Transverse colon (tissue), 4 donors: ENCODE results near the gene CALN1. TPM values are rescaled to one million over a fixed set of nuclear protein-coding genes. Genes with fewer than 3 reads are reported as not detected.

Experiments
- DNase-seq: peaks from one replicate; pipeline ENCODE4 v3.0.0-alpha.2; 2019
- H3K27ac ChIP-seq, 4 donors: fragments of 200-600 bp; sonication (generic); 2 replicates each; pipeline ENCODE4 v1.5.1; 2016 to 2018; ENCODE audit warnings: inconsistent platforms in 4 of 4
- H3K27me3 ChIP-seq: fragments of 200-600 bp; sonication (generic); 2 replicates; pipeline ENCODE4 v1.5.1; 2017; ENCODE audit warnings: inconsistent platforms
- H3K36me3 ChIP-seq, 4 donors: fragments of 200-600 bp; sonication (generic); 2 replicates each; pipeline ENCODE4 v1.5.1; 2017 to 2019; ENCODE audit warnings: inconsistent platforms in 4 of 4
- H3K4me1 ChIP-seq, 4 donors: fragments of 200-600 bp; sonication (generic); 2 replicates each; pipeline ENCODE4 v1.5.1; 2017 to 2020; ENCODE audit warnings: inconsistent platforms in 4 of 4
- H3K4me3 ChIP-seq, 4 donors: fragments of 200-600 bp; sonication (generic); 1 replicate in 1 of 4; 2 replicates in 3 of 4; pipeline versions ENCODE4 v1.5.1 to v1.6.1; 2017 to 2019; ENCODE audit warnings: inconsistent platforms in 4 of 4
- H3K9me3 ChIP-seq, 2 donors: fragments of 200-600 bp; sonication (generic); 2 replicates each; pipeline ENCODE4 v1.5.1; 2017 to 2019; ENCODE audit warnings: inconsistent platforms in 2 of 2
- EP300 ChIP-seq: sonication (generic); formaldehyde crosslinking; IDR thresholded peaks from one replicate; pipeline ENCODE4 v1.6.1; 2017; ENCODE audit warnings: antibody characterized with exemption, low read depth
- POLR2A ChIP-seq: fragments of 450-650 bp; IDR thresholded peaks from one replicate; pipeline ENCODE4 v1.6.1; 2016; ENCODE audit warnings: antibody characterized with exemption, mild to moderate bottlenecking, moderate library complexity
- POLR2AphosphoS5 ChIP-seq, 3 donors: sonication (generic); formaldehyde crosslinking; IDR thresholded peaks; one replicate each; pipeline ENCODE4 v1.6.1; 2016; ENCODE audit warnings: antibody characterized with exemption in 3 of 3
- WGBS, 2 donors: methylation state at CpG; one replicate each; pipeline ENCODE4 v1.1.5; 2018; ENCODE audit warnings: low coverage in 1 of 2; 5-methylcytosine and 5-hydroxymethylcytosine counted together
- in situ Hi-C, 4 donors: fragments of 200-750 bp; cut with MboI; loops; one replicate each; pipeline versions ENCODE4 v1.15.0 to v1.15.1; 2017; ENCODE audit warnings: low sequenced_read_pairs in 3 of 4, low pct_ligation_motif_present in 1 of 4, low pct_unique_long_range_greater_than_20kb in 1 of 4
- intact Hi-C: fragments of 100-400 bp; cut with DNase I; formaldehyde crosslinking; loops from one replicate; pipeline ENCODE4 v1.15.1; 2023; ENCODE audit warnings: low total_unique reads
- total RNA-seq, 4 donors: library from RNA; depleted of rRNA; stranded (reverse); fragments of >200 nt; gene quantifications; one replicate each; pipeline ENCODE4 v1.1.0, GENCODE V29; 2016
- TF ChIP-seq, protein P1 (sequence below), 5 experiments: fragments of 200-600 bp in 3 of 5; fragments of 450-650 bp in 2 of 5; sonication (generic) in 3 of 5; IDR thresholded peaks; 1 replicate in 2 of 5; 2 replicates in 3 of 5; pipeline ENCODE4 v1.5.1; 2016 to 2017; ENCODE audit warnings: antibody characterized with exemption in 5 of 5, inconsistent platforms in 3 of 5, mild to moderate bottlenecking in 2 of 5, moderate library complexity in 1 of 5

The CALN1 gene
- total RNA-seq, 4 donors from 2014 or later = not detected

DNA sequence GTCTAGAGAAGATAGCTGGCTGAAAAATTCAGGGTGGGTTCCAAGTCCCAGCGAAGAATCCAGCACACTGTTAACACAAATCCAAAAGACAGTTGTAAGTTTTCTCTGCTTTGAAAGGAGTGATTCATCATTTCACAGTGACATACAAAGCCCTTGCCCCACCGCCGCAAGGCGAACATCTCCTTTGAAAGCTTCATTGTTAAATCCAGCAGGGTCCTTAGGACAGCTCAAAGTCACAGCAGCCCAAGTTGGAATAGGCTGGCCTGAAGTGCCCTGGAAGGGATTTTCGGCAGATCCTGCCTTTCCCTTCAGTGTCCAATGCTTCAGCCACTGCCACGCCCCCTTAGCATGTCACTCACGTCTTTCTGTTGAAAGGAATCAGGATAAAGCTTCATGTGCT is 526.1 kb downstream of the CALN1 start:
- Histone ChIP-seq H3K27ac (no peak overlapping the region), H3K9me3 (peaks cover 10 to 11% of the 10 kb centered on the region in 2 donors), H3K27me3 (no peaks in the 10 kb centered on the region), H3K36me3 (no peaks in the 10 kb centered on the region), H3K4me1 (no peaks in the 10 kb centered on the region), H3K4me3 (no peak overlapping the region)
- TF ChIP-seq POLR2A = no peak
- TF ChIP-seq, protein P1, sequence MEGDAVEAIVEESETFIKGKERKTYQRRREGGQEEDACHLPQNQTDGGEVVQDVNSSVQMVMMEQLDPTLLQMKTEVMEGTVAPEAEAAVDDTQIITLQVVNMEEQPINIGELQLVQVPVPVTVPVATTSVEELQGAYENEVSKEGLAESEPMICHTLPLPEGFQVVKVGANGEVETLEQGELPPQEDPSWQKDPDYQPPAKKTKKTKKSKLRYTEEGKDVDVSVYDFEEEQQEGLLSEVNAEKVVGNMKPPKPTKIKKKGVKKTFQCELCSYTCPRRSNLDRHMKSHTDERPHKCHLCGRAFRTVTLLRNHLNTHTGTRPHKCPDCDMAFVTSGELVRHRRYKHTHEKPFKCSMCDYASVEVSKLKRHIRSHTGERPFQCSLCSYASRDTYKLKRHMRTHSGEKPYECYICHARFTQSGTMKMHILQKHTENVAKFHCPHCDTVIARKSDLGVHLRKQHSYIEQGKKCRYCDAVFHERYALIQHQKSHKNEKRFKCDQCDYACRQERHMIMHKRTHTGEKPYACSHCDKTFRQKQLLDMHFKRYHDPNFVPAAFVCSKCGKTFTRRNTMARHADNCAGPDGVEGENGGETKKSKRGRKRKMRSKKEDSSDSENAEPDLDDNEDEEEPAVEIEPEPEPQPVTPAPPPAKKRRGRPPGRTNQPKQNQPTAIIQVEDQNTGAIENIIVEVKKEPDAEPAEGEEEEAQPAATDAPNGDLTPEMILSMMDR (IDR thresholded peaks at IDR 0.05) = no peak
- no peak for TF ChIP-seq EP300
- TF ChIP-seq POLR2AphosphoS5 (IDR thresholded peaks at IDR 0.05) = no peak
- in situ Hi-C loops (no loop called here), intact Hi-C loops (no loop called here)
- 63 to 70% methylated on average over 4 to 7 of the region's 7 CpGs for WGBS, 2 donors
- DNase-seq = no peak

- Histone ChIP-seq H3K36me3 (no peaks in the 10 kb centered on the region), H3K27me3 (no peaks in the 10 kb centered on the region), H3K4me3 (no peak overlapping the region), H3K9me3 (peaks cover 10 to 11% of the 10 kb centered on the region in 2 donors), H3K4me1 (no peaks in the 10 kb centered on the region), H3K27ac (no peak overlapping the region)
- intact Hi-C loops (no loop called here), in situ Hi-C loops (no loop called here)
- DNase-seq = no peak
- 63 to 76% methylated on average over 3 to 5 of the region's 5 CpGs for WGBS, 2 donors
- TF ChIP-seq POLR2A = no peak
- no peak for TF ChIP-seq POLR2AphosphoS5 (IDR thresholded peaks at IDR 0.05)
- TF ChIP-seq EP300 = no peak
- TF ChIP-seq, protein P1 (IDR thresholded peaks at IDR 0.05) = no peak
Observed at GRCh38 chr7:71885487-71885886, 526.7 kb downstream of the CALN1 start.

DNA sequence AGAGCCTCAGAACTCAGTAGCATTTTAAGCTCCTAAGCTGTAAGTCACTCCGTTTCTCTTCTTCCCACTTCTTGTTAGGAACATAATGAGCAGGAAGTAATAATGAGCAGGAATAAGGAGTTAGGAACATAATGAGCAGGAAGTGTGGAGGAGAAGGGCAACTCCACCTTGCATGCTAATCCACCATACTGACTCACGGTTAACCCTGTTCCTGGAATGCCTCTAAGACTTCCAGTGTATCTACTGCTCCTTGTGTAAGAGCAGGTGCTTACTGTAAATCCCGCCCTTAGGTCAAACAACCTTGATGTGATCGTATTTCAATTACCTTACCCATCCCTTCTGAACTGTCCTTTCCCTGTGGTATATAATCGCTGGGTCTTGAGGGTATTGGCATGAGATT is 528.7 kb downstream of the CALN1 start:
- H3K36me3 ChIP-seq = no peaks in the 10 kb centered on the region
- 75 to 81% methylated on average over 5 of the region's 5 CpGs for WGBS, 2 donors
- intact Hi-C loops (no loop called here), in situ Hi-C loops (no loop called here)
- no peaks in the 10 kb centered on the region for H3K4me1 ChIP-seq
- H3K27me3 ChIP-seq = no peaks in the 10 kb centered on the region
- H3K4me3 ChIP-seq = no peak overlapping the region
- H3K27ac ChIP-seq = no peak overlapping the region
- peaks cover 5 to 11% of the 10 kb centered on the region in 2 donors for H3K9me3 ChIP-seq
- no peak for DNase-seq
- TF ChIP-seq, protein P1 (IDR thresholded peaks at IDR 0.05) = no peak
- TF ChIP-seq POLR2A (no peak), EP300 (no peak), POLR2AphosphoS5 (IDR thresholded peaks at IDR 0.05) (no peak)

DNA sequence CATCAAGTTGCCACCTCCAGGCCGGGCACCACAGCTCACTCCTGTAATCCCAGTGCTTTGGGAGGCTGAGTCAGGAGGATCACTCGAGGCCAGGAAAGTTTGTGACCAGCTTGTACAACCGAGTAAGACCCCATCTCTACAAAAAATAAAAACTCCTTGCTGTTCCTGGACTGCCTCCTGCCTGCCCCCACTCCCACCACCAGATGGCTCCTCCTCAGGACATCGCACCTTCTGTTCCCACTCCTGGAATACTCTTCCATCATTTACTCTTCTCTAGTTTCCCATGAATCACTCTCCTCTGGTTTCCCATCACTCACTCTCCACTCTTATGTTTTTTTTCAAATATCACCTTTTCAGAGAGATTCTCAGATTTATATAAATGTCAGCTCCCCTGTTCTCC is 540.7 kb downstream of the CALN1 start:
- DNase-seq = no peak
- WGBS, 2 donors = 0 to 69% methylated on average over 1 to 4 of the region's 4 CpGs
- in situ Hi-C loops (no loop called here), intact Hi-C loops (no loop called here)
- TF ChIP-seq, protein P1 (IDR thresholded peaks at IDR 0.05) = no peak
- TF ChIP-seq POLR2A (no peak), POLR2AphosphoS5 (IDR thresholded peaks at IDR 0.05) (no peak), EP300 (no peak)
- Histone ChIP-seq H3K9me3 (peaks cover 0 to 3% of the 10 kb centered on the region in 2 donors), H3K36me3 (no peaks in the 10 kb centered on the region), H3K4me1 (no peaks in the 10 kb centered on the region), H3K4me3 (no peak overlapping the region), H3K27ac (no peak overlapping the region), H3K27me3 (no peaks in the 10 kb centered on the region)
